Neural progenitor cell (in vitro differentiated cells): ENCODE measurements around the gene ASTN1. TPM values are rescaled to one million over a fixed set of nuclear protein-coding genes. Genes with fewer than 3 reads are reported as not detected.

Experiments used
- DNase-seq: peaks from one replicate; pipeline ENCODE4 v3.0.0-alpha.2; 2016; ENCODE audit warnings: low spot score
- H2AFZ ChIP-seq: fragments of 200-600 bp; sonication (generic); replicated peaks from 2 replicates; pipeline ENCODE4 v1.6.1; 2016; ENCODE audit warnings: antibody characterized with exemption
- H3F3A ChIP-seq: fragments of 200-600 bp; sonication (generic); 2 replicates; pipeline ENCODE4 v1.6.1; 2016; ENCODE audit warnings: antibody characterized with exemption, low read depth
- H3K27ac ChIP-seq: fragments of 200-600 bp; sonication (generic); 2 replicates; pipeline ENCODE4 v1.5.1; 2016; ENCODE audit warnings: mild to moderate bottlenecking
- H3K27me3 ChIP-seq: fragments of 200-600 bp; sonication (generic); 2 replicates; pipeline ENCODE4 v1.6.1; 2016; ENCODE audit warnings: mild to moderate bottlenecking, moderate library complexity
- H3K36me3 ChIP-seq: fragments of 200-600 bp; sonication (generic); 2 replicates; pipeline ENCODE4 v1.5.1; 2016
- H3K4me1 ChIP-seq: fragments of 200-600 bp; sonication (generic); 2 replicates; pipeline ENCODE4 v1.6.1; 2016; ENCODE audit warnings: mixed run types
- H3K4me2 ChIP-seq: fragments of 200-600 bp; sonication (generic); 2 replicates; pipeline ENCODE4 v1.6.1; 2016
- H3K4me3 ChIP-seq: fragments of 200-600 bp; sonication (generic); 2 replicates; pipeline ENCODE4 v1.5.1; 2016
- H3K79me2 ChIP-seq: fragments of 200-600 bp; sonication (generic); 2 replicates; pipeline ENCODE4 v1.6.1; 2016; ENCODE audit warnings: low read depth
- H3K9ac ChIP-seq: fragments of 200-600 bp; sonication (generic); 2 replicates; pipeline ENCODE4 v1.6.1; 2016
- H3K9me3 ChIP-seq: fragments of 200-600 bp; sonication (generic); 2 replicates; pipeline ENCODE4 v1.5.1; 2016; ENCODE audit warnings: low read depth
- H4K20me1 ChIP-seq: fragments of 200-600 bp; sonication (generic); 2 replicates; pipeline ENCODE4 v1.6.1; 2016; ENCODE audit warnings: low read depth
- H3K27ac Mint-ChIP-seq: 3 replicates; pipeline ENCODE4 v1.8.0; 2021; ENCODE audit warnings: mixed read lengths
- H3K27me3 Mint-ChIP-seq: 2 replicates; pipeline ENCODE4 v1.8.0; 2022; ENCODE audit warnings: low read depth, mild to moderate bottlenecking, inconsistent platforms, moderate library complexity, mixed read lengths; ENCODE audit not compliant: insufficient read depth
- H3K36me3 Mint-ChIP-seq: 3 replicates; pipeline ENCODE4 v1.8.0; 2021; ENCODE audit warnings: mixed read lengths
- H3K4me1 Mint-ChIP-seq: 3 replicates; pipeline ENCODE4 v1.8.0; 2021; ENCODE audit warnings: mixed read lengths
- H3K4me3 Mint-ChIP-seq: 3 replicates; pipeline ENCODE4 v1.8.0; 2021; ENCODE audit warnings: mild to moderate bottlenecking, moderate library complexity, mixed read lengths
- H3K9me3 Mint-ChIP-seq: 3 replicates; pipeline ENCODE4 v1.8.0; 2020; ENCODE audit warnings: mixed read lengths
- EZH2 ChIP-seq: fragments of 200-600 bp; sonication (generic); IDR thresholded peaks from 2 replicates; pipeline ENCODE4 v1.6.1; 2017; ENCODE audit warnings: antibody characterized with exemption, mild to moderate bottlenecking, moderate library complexity
- EZH2phosphoT487 ChIP-seq: fragments of 200-600 bp; sonication (generic); IDR thresholded peaks from 2 replicates; pipeline ENCODE4 v1.6.1; 2017; ENCODE audit warnings: antibody characterized with exemption
- total RNA-seq: library from RNA; depleted of rRNA; stranded (reverse); fragments of >200 nt; gene quantifications from 2 replicates; pipeline ENCODE4 v1.2.3, GENCODE V29; 2015; ENCODE audit warnings: low replicate concordance
- TF ChIP-seq, protein P1 (sequence below): fragments of 200-600 bp; sonication (generic); IDR thresholded peaks from 2 replicates; pipeline ENCODE4 v1.5.1; 2017; ENCODE audit warnings: antibody characterized with exemption, mild to moderate bottlenecking

The ASTN1 gene
- total RNA-seq, 1 donor from 2014 or later, result 7.7 TPM

- Mint-ChIP-seq H3K4me1 (peaks cover 4% of the 10 kb centered on the region), H3K36me3 (peaks cover 5% of the 10 kb centered on the region), H3K9me3 (no peaks in the 10 kb centered on the region), H3K27ac (no peak overlapping the region), H3K4me3 (no peak overlapping the region), H3K27me3 (no peaks in the 10 kb centered on the region)
- no peak overlapping the region for H2AFZ ChIP-seq
- H3K79me2 ChIP-seq, result no peaks in the 10 kb centered on the region
- H3K27me3 ChIP-seq, result no peaks in the 10 kb centered on the region
- no peaks in the 10 kb centered on the region for H3K4me1 ChIP-seq
- TF ChIP-seq, protein P1, sequence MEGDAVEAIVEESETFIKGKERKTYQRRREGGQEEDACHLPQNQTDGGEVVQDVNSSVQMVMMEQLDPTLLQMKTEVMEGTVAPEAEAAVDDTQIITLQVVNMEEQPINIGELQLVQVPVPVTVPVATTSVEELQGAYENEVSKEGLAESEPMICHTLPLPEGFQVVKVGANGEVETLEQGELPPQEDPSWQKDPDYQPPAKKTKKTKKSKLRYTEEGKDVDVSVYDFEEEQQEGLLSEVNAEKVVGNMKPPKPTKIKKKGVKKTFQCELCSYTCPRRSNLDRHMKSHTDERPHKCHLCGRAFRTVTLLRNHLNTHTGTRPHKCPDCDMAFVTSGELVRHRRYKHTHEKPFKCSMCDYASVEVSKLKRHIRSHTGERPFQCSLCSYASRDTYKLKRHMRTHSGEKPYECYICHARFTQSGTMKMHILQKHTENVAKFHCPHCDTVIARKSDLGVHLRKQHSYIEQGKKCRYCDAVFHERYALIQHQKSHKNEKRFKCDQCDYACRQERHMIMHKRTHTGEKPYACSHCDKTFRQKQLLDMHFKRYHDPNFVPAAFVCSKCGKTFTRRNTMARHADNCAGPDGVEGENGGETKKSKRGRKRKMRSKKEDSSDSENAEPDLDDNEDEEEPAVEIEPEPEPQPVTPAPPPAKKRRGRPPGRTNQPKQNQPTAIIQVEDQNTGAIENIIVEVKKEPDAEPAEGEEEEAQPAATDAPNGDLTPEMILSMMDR, result no peak
- TF ChIP-seq EZH2phosphoT487 (no peak), EZH2 (no peak)
- H4K20me1 ChIP-seq, result no peaks in the 10 kb centered on the region
- no peak for DNase-seq
- no peak overlapping the region for H3K4me3 ChIP-seq
- H3K36me3 ChIP-seq, result no peaks in the 10 kb centered on the region
- H3K9me3 ChIP-seq, result no peaks in the 10 kb centered on the region
- no peaks in the 10 kb centered on the region for H3F3A ChIP-seq
- no peak overlapping the region for H3K27ac ChIP-seq
- H3K9ac ChIP-seq, result no peak overlapping the region
- no peak overlapping the region for H3K4me2 ChIP-seq
These were observed 29.3 kb downstream of the ASTN1 start for GRCh38 chr1:177135250-177135649.

DNA sequence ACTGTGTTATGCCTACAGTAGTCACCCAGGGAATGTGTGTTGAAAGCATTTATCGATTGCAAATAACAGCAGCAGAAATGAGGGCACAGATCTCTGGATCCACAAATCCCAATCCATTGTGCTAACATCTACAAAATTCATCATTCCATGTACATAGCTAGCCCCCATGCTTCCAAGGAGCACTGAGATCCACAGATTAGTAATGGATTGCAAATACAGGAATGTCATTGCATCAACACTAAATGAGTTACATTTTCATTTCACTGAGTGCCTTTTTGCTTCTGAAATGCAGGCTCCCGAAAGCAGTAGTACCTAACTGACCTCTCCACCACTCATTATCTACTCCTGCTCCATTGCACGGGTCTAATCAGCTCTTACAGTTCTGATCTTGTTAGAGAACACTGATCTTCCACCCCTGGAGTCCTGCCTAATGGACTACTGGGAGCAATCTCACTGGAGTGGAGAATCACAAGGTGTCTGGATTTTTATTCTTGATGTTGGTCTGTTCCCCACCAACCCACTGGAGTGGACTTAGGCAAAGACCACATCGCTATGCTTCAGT lies 30.5 kb downstream of the ASTN1 start:
- H3K4me1 Mint-ChIP-seq, result peaks cover 4% of the 10 kb centered on the region
- TF ChIP-seq EZH2phosphoT487 (no peak), EZH2 (no peak)
- TF ChIP-seq, protein P1, result no peak
- Histone ChIP-seq H3K4me1 (no peaks in the 10 kb centered on the region), H3K4me2 (no peak overlapping the region), H3K9me3 (no peaks in the 10 kb centered on the region), H3K36me3 (no peaks in the 10 kb centered on the region), H3F3A (no peaks in the 10 kb centered on the region), H3K27me3 (no peaks in the 10 kb centered on the region), H3K27ac (no peak overlapping the region), H3K79me2 (no peaks in the 10 kb centered on the region), H3K4me3 (no peak overlapping the region), H4K20me1 (no peaks in the 10 kb centered on the region), H3K9ac (no peak overlapping the region), H2AFZ (no peak overlapping the region)
- no peaks in the 10 kb centered on the region for H3K27me3 Mint-ChIP-seq
- H3K27ac Mint-ChIP-seq, result no peak overlapping the region
- peaks cover 7% of the 10 kb centered on the region for H3K36me3 Mint-ChIP-seq
- DNase-seq, result no peak
- H3K9me3 Mint-ChIP-seq, result no peaks in the 10 kb centered on the region
- no peak overlapping the region for H3K4me3 Mint-ChIP-seq

GRCh38 chr1:177132141-177132540 lies 32.4 kb downstream of the ASTN1 start:
- Mint-ChIP-seq H3K4me3 (no peak overlapping the region), H3K4me1 (peaks cover 4% of the 10 kb centered on the region), H3K27ac (no peak overlapping the region), H3K9me3 (no peaks in the 10 kb centered on the region), H3K27me3 (no peaks in the 10 kb centered on the region), H3K36me3 (peaks cover 11% of the 10 kb centered on the region)
- Histone ChIP-seq H3K36me3 (no peaks in the 10 kb centered on the region), H2AFZ (no peak overlapping the region), H3F3A (no peaks in the 10 kb centered on the region), H4K20me1 (no peaks in the 10 kb centered on the region), H3K4me1 (no peaks in the 10 kb centered on the region), H3K4me2 (no peak overlapping the region), H3K27ac (no peak overlapping the region), H3K9me3 (no peaks in the 10 kb centered on the region), H3K9ac (no peak overlapping the region), H3K79me2 (no peaks in the 10 kb centered on the region), H3K4me3 (no peak overlapping the region), H3K27me3 (no peaks in the 10 kb centered on the region)
- no peak for DNase-seq
- TF ChIP-seq, protein P1, result no peak
- no peak for TF ChIP-seq EZH2phosphoT487
- TF ChIP-seq EZH2, result no peak
